ENCODE data around the gene MDGA2. TPM values are rescaled to one million over a fixed set of nuclear protein-coding genes. Genes with fewer than 3 reads are reported as not detected.
A peak's percentile ranks its signal among the peaks of the same experiment; 100 is the strongest.

MDGA2 gene
- total RNA-seq, 2 donors from 2014 or later: not detected

- Histone ChIP-seq H3K36me3 (no peaks in the 10 kb centered on the region), H3K4me3 (peak overlapping the region in 1 of 2 donors; percentile 31), H3K4me1 (peaks cover 0 to 25% of the 10 kb centered on the region in 2 donors), H3K9me3 (no peaks in the 10 kb centered on the region), H3K27me3 (peaks cover 0 to 11% of the 10 kb centered on the region in 2 donors), H3K27ac (no peak overlapping the region)
- no peak for TF ChIP-seq CTCF (IDR thresholded peaks at IDR 0.05)
- DNase-seq (ENCODE audit: low spot score): no peak
These were observed 601 bp downstream of the MDGA2 start for GRCh38 chr14:47674543-47675465.

- no peak for DNase-seq (ENCODE audit: low spot score)
- Histone ChIP-seq H3K4me3 (peak overlapping the region in 1 of 2 donors; percentile 26), H3K27me3 (peaks cover 0 to 11% of the 10 kb centered on the region in 2 donors), H3K27ac (no peak overlapping the region), H3K36me3 (no peaks in the 10 kb centered on the region), H3K9me3 (no peaks in the 10 kb centered on the region), H3K4me1 (peaks cover 0 to 25% of the 10 kb centered on the region in 2 donors)
- no peak for TF ChIP-seq CTCF (IDR thresholded peaks at IDR 0.05)
These were observed 1.3 kb downstream of the MDGA2 start for GRCh38 chr14:47674148-47674542.

- no peak for DNase-seq (ENCODE audit: low spot score)
- no peak for TF ChIP-seq CTCF (IDR thresholded peaks at IDR 0.05)
- no peak overlapping the region for H3K4me3 ChIP-seq
- H3K36me3 ChIP-seq: no peaks in the 10 kb centered on the region
- no peaks in the 10 kb centered on the region for H3K27me3 ChIP-seq
- H3K4me1 ChIP-seq: no peaks in the 10 kb centered on the region
- H3K9me3 ChIP-seq: no peaks in the 10 kb centered on the region
- H3K27ac ChIP-seq: no peak overlapping the region
These were observed 9.9 kb downstream of the MDGA2 start for GRCh38 chr14:47665337-47666134.

GRCh38 chr14:47662466-47662865 is 12.9 kb downstream of the MDGA2 start:
- Histone ChIP-seq H3K27ac (no peak overlapping the region), H3K36me3 (no peaks in the 10 kb centered on the region), H3K4me1 (no peaks in the 10 kb centered on the region), H3K9me3 (no peaks in the 10 kb centered on the region), H3K27me3 (no peaks in the 10 kb centered on the region), H3K4me3 (no peak overlapping the region)
- TF ChIP-seq CTCF (IDR thresholded peaks at IDR 0.05): no peak
- DNase-seq (ENCODE audit: low spot score): no peak

GRCh38 chr14:47660158-47660557 is 15.2 kb downstream of the MDGA2 start:
- TF ChIP-seq CTCF (IDR thresholded peaks at IDR 0.05): no peak

More at GRCh38 chr14:47660158-47660557, 15.2 kb downstream of the MDGA2 start:
- no peak overlapping the region for H3K27ac ChIP-seq
- no peak for DNase-seq (ENCODE audit: low spot score)
- no peaks in the 10 kb centered on the region for H3K4me1 ChIP-seq
- H3K27me3 ChIP-seq: no peaks in the 10 kb centered on the region
- H3K9me3 ChIP-seq: no peaks in the 10 kb centered on the region
- no peaks in the 10 kb centered on the region for H3K36me3 ChIP-seq
- no peak overlapping the region for H3K4me3 ChIP-seq
